DOHH2 (cell line): ENCODE measurements around the gene EFEMP1.

ENCODE experiments used
- EZH2phosphoT487 ChIP-seq: fragments of 200-600 bp; sonication (generic); IDR thresholded peaks from 2 replicates; pipeline ENCODE4 v1.6.1; 2017; ENCODE audit warnings: borderline replicate concordance, mild to moderate bottlenecking, antibody characterized with exemption, low read length, moderate library complexity, mixed read lengths
- TF ChIP-seq, protein P1 (sequence below): fragments of 200-600 bp; sonication (generic); IDR thresholded peaks from one replicate; pipeline ENCODE4 v1.5.1; 2014; ENCODE audit warnings: antibody characterized with exemption, mild to moderate bottlenecking, low read depth, low read length; ENCODE audit not compliant: poor library complexity, severe bottlenecking

- no peak for TF ChIP-seq EZH2phosphoT487
- TF ChIP-seq, protein P1, sequence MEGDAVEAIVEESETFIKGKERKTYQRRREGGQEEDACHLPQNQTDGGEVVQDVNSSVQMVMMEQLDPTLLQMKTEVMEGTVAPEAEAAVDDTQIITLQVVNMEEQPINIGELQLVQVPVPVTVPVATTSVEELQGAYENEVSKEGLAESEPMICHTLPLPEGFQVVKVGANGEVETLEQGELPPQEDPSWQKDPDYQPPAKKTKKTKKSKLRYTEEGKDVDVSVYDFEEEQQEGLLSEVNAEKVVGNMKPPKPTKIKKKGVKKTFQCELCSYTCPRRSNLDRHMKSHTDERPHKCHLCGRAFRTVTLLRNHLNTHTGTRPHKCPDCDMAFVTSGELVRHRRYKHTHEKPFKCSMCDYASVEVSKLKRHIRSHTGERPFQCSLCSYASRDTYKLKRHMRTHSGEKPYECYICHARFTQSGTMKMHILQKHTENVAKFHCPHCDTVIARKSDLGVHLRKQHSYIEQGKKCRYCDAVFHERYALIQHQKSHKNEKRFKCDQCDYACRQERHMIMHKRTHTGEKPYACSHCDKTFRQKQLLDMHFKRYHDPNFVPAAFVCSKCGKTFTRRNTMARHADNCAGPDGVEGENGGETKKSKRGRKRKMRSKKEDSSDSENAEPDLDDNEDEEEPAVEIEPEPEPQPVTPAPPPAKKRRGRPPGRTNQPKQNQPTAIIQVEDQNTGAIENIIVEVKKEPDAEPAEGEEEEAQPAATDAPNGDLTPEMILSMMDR: no peak
These were observed 4.7 kb downstream of the EFEMP1 start for GRCh38 chr2:55918856-55919255.
